ENCODE results near the gene TTC27. TPM values are rescaled to one million over a fixed set of nuclear protein-coding genes. Genes with fewer than 3 reads are reported as not detected.

The TTC27 gene
- total and polyA plus RNA-seq, 2 of the 13 experiments (the other 11 are each of a cell fraction or from before 2014, with no cell fraction given), result 26.7 to 44.7 TPM

DNA sequence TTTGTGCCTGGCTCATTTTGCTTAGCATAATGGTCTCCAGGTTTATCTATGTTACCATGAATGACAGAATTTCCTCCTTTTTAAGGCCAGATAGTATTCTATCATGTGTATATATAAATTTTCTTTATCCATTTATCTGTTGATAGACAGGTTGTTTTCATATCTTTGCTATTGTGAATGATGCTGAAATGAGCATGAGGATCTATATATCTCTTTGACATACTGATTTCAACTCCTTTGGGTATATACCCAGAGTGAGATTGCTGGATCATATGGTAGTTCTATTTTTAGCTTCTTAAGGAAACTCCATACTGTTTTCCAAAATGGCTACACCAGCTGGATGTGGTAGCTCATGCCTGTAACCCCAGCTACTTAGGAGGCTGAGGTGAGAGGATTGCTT, 232.5 kb downstream of the TTC27 start (continued):
- TF ChIP-seq, protein P1, sequence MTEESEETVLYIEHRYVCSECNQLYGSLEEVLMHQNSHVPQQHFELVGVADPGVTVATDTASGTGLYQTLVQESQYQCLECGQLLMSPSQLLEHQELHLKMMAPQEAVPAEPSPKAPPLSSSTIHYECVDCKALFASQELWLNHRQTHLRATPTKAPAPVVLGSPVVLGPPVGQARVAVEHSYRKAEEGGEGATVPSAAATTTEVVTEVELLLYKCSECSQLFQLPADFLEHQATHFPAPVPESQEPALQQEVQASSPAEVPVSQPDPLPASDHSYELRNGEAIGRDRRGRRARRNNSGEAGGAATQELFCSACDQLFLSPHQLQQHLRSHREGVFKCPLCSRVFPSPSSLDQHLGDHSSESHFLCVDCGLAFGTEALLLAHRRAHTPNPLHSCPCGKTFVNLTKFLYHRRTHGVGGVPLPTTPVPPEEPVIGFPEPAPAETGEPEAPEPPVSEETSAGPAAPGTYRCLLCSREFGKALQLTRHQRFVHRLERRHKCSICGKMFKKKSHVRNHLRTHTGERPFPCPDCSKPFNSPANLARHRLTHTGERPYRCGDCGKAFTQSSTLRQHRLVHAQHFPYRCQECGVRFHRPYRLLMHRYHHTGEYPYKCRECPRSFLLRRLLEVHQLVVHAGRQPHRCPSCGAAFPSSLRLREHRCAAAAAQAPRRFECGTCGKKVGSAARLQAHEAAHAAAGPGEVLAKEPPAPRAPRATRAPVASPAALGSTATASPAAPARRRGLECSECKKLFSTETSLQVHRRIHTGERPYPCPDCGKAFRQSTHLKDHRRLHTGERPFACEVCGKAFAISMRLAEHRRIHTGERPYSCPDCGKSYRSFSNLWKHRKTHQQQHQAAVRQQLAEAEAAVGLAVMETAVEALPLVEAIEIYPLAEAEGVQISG (CRISPR knock-in tag; IDR thresholded peaks at IDR 0.05), result no peak
- TF ChIP-seq, protein P2, sequence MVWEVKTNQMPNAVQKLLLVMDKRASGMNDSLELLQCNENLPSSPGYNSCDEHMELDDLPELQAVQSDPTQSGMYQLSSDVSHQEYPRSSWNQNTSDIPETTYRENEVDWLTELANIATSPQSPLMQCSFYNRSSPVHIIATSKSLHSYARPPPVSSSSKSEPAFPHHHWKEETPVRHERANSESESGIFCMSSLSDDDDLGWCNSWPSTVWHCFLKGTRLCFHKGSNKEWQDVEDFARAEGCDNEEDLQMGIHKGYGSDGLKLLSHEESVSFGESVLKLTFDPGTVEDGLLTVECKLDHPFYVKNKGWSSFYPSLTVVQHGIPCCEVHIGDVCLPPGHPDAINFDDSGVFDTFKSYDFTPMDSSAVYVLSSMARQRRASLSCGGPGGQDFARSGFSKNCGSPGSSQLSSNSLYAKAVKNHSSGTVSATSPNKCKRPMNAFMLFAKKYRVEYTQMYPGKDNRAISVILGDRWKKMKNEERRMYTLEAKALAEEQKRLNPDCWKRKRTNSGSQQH (CRISPR knock-in tag; IDR thresholded peaks at IDR 0.05; ENCODE audit: low read depth), result no peak
- TF ChIP-seq MEF2D (CRISPR knock-in tag; IDR thresholded peaks at IDR 0.05) (no peak), ZNF451 (CRISPR knock-in tag; IDR thresholded peaks at IDR 0.05) (no peak)

DNA sequence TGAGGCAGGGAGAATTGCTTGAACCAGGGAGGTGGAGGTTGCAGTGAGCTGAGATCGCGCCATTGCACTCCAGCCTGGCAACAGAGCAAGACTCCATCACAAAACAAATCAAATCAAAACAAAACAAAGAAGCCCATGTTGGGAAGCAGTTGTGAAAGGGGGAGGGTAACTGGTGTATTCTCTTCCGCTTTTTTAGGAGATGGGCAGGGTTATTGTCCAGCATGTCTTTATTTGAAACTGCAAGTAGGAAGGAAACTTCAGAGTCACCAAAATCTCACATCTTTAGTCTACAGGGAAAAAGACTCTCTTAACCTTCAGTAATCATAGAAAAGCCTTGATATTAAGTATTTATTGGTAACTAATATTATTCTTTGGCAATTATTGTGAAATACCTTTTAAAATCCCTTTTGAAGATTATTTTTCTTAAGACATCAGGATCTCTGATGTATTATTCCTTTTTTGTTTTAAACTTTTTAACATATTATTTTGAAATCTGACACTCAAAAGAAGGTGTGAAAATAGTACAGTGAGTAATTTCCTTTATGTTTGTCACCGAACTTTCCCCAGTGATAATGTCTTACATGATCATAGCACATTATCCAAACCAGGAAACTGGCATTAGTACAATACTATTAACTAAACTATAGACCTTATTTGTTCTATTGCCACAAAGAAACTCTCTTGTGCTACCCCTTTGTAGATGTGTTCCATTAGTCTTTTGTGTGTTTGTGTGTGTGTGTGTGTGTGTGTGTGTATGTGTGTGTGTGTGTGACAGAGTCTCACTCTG, 234.6 kb downstream of the TTC27 start:
- Histone ChIP-seq H2AFZ (ENCODE audit: low read length) (no peak overlapping the region), H3K79me2 (ENCODE audit: insufficient read depth, low read length) (no peaks in the 10 kb centered on the region), H3K4me3 (replicated peaks in 1 of 3; ENCODE audit: insufficient read depth in 1 of 3, low read depth in 2 of 3, low read length in 3 of 3) (no peak overlapping the region), H3K4me2 (ENCODE audit: low read depth, low read length) (no peak overlapping the region), H3K27me3 (ENCODE audit: control insufficient read depth in 1 of 2, insufficient read depth in 2 of 2, low read length in 2 of 2) (0 out of 5 replicates have a peak, but pooled peaks cover 1 to 3% of the 10 kb centered on the region in 2 experiments), H3K27ac (ENCODE audit: extremely low read length, insufficient read depth, low read length) (no peak overlapping the region), H3K9me3 (ENCODE audit: low read length) (no peaks in the 10 kb centered on the region), H3K36me3 (replicated peaks in 1 of 2; ENCODE audit: control insufficient read depth in 1 of 2, insufficient read depth in 2 of 2, low read length in 2 of 2) (no peaks in the 10 kb centered on the region), H4K20me1 (ENCODE audit: insufficient read depth, low read length) (no peaks in the 10 kb centered on the region), H3K4me1 (ENCODE audit: insufficient read depth, low read length) (no peaks in the 10 kb centered on the region), H3K9ac (ENCODE audit: insufficient read depth, low read depth, low read length) (no peak overlapping the region)
- 69% methylated on average over 4 of the region's 4 CpGs for WGBS (ENCODE audit: low lambda C conversion rate)
- CTCF ChIA-PET (ENCODE audit: low intra/inter-chr PET ratio, low total read pairs), result no interaction called here
- in situ Hi-C loops (cut with HindIII; ENCODE audit: extremely low pct_ligation_motif_present, low pct_unique_long_range_greater_than_20kb), result no loop called here
- no TSS peak for BruUV-seq (replicated peaks)
- no peak for FAIRE-seq
- no peak for DNase-seq (ENCODE audit: low spot score)
- POLR2A ChIA-PET, result no interaction called here
- intact Hi-C loops (cut with micrococcal nuclease; ENCODE audit: unreplicated experiment), result no loop called here
- TF ChIP-seq KDM1A (CRISPR knock-in tag; IDR thresholded peaks at IDR 0.05), result no peak
- TF ChIP-seq, protein P3, sequence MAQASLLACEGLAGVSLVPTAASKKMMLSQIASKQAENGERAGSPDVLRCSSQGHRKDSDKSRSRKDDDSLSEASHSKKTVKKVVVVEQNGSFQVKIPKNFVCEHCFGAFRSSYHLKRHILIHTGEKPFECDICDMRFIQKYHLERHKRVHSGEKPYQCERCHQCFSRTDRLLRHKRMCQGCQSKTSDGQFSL (CRISPR knock-in tag; IDR thresholded peaks at IDR 0.05), result no peak
- TF ChIP-seq, protein P4, sequence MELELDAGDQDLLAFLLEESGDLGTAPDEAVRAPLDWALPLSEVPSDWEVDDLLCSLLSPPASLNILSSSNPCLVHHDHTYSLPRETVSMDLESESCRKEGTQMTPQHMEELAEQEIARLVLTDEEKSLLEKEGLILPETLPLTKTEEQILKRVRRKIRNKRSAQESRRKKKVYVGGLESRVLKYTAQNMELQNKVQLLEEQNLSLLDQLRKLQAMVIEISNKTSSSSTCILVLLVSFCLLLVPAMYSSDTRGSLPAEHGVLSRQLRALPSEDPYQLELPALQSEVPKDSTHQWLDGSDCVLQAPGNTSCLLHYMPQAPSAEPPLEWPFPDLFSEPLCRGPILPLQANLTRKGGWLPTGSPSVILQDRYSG (CRISPR knock-in tag; IDR thresholded peaks at IDR 0.05), result no peak
- TF ChIP-seq, protein P5, sequence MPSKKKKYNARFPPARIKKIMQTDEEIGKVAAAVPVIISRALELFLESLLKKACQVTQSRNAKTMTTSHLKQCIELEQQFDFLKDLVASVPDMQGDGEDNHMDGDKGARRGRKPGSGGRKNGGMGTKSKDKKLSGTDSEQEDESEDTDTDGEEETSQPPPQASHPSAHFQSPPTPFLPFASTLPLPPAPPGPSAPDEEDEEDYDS (CRISPR knock-in tag; IDR thresholded peaks at IDR 0.05), result no peak
- TF ChIP-seq KLF15 (CRISPR knock-in tag; IDR thresholded peaks at IDR 0.05; ENCODE audit: borderline replicate concordance), result no peak
- no peak for TF ChIP-seq SP5 (CRISPR knock-in tag; IDR thresholded peaks at IDR 0.05; ENCODE audit: borderline replicate concordance, low read depth)
- ATAC-seq, result no peak

All from HepG2 (cell line).